NCI-H82 treated with DMSO at 0.1 percent for 48 hours (cell line): ENCODE data around the gene RSBN1.
"Not testable (repeated sequence)": the region's sequence is repeated elsewhere in the genome, so short reads cannot be mapped to it uniquely, and the experiment has no call there.

Experiments
- DNase-seq: peaks from one replicate; lab custom pipeline; 2025; ENCODE audit not compliant: unreplicated experiment; lab: John Stamatoyannopoulos, UW

RSBN1 gene

GRCh38 chr1:113811888-113812660 is at the start of gene RSBN1:
RSBN1 (minus strand) TSS chr1:113812476; CDS start chr1:113812412, 64 bp downstream.
- DNase-seq: peak; percentile 96

GRCh38 chr1:113861641-113862040 is 49.4 kb upstream of the RSBN1 start:
- DNase-seq: no peak

GRCh38 chr1:113860891-113861290 is 48.6 kb upstream of the RSBN1 start:
- DNase-seq: no peak

GRCh38 chr1:113859478-113860175 is 47.4 kb upstream of the RSBN1 start:
- DNase-seq: no peak

GRCh38 chr1:113858982-113859381 is 46.7 kb upstream of the RSBN1 start:
- no peak for DNase-seq

- no peak for DNase-seq
These were observed 46.1 kb upstream of the RSBN1 start for GRCh38 chr1:113858418-113858817.

GRCh38 chr1:113857776-113858175 is 45.5 kb upstream of the RSBN1 start:
- no peak for DNase-seq

- DNase-seq: no peak
These were observed 44.1 kb upstream of the RSBN1 start for GRCh38 chr1:113856401-113856790.

- DNase-seq: no peak
These were observed 43.5 kb upstream of the RSBN1 start for GRCh38 chr1:113855630-113856400.

GRCh38 chr1:113854234-113854633 is 42.0 kb upstream of the RSBN1 start:
- DNase-seq: no peak

- not testable (repeated sequence) for DNase-seq
These were observed 40.4 kb upstream of the RSBN1 start for GRCh38 chr1:113852694-113853093.

GRCh38 chr1:113850127-113850796 is 38.0 kb upstream of the RSBN1 start:
- DNase-seq: no peak

- no peak for DNase-seq
These were observed 36.8 kb upstream of the RSBN1 start for GRCh38 chr1:113849072-113849471.

- no peak for DNase-seq
These were observed 34.2 kb upstream of the RSBN1 start for GRCh38 chr1:113846391-113847035.

- no peak for DNase-seq
These were observed 24.3 kb upstream of the RSBN1 start for GRCh38 chr1:113836534-113836933.

- DNase-seq: no peak
These were observed 23.5 kb upstream of the RSBN1 start for GRCh38 chr1:113835686-113836290.

- DNase-seq: no peak
These were observed 22.4 kb upstream of the RSBN1 start for GRCh38 chr1:113834716-113835115.

GRCh38 chr1:113830039-113830438 is 17.8 kb upstream of the RSBN1 start:
- no peak for DNase-seq

GRCh38 chr1:113821916-113822315 is 9.6 kb upstream of the RSBN1 start:
- DNase-seq: no peak

- no peak for DNase-seq
These were observed 6.3 kb upstream of the RSBN1 start for GRCh38 chr1:113818578-113818977.
